PC-3 (cell line): ENCODE results near the gene SLC13A3. TPM values are rescaled to one million over a fixed set of nuclear protein-coding genes. Genes with fewer than 3 reads are reported as not detected.

Experiments used
- ATAC-seq: fragments of 200-7000 bp; cut with Tn5 transposase; 2 replicates; pipeline ENCODE4 v1.9.1; 2020; ENCODE audit warnings: mild to moderate bottlenecking, moderate library complexity
- BruUV-seq: library from RNA; stranded (reverse); fragments of 400-500 nt; replicated peaks from 2 replicates; lab custom pipeline; 2021; lab: Mats Ljungman, UMichigan
- CTCF ChIA-PET: fragments of 300-600 bp; sonication (Branson Sonifier 250); formaldehyde crosslinking; loops from one replicate; lab custom pipeline; 2022; ENCODE audit warnings: antibody characterized with exemption; lab: Charles Lee
- POLR2A ChIA-PET: fragments of 300-600 bp; sonication (Branson Sonifier 250); formaldehyde crosslinking; loops from one replicate; lab custom pipeline; 2022; ENCODE audit warnings: antibody characterized with exemption; ENCODE audit not compliant: unreplicated experiment; lab: Charles Lee
- DNase-seq: peaks from one replicate; pipeline ENCODE4 v3.0.0-alpha.2; 2015
- H2AFZ ChIP-seq: fragments of 300-600 bp; sonication (generic); 2 replicates; pipeline ENCODE4 v1.6.0; 2016; ENCODE audit warnings: antibody characterized with exemption, low read length
- H3F3A ChIP-seq: fragments of 300-600 bp; sonication (generic); one replicate; pipeline ENCODE4 v1.6.0; 2017; ENCODE audit warnings: antibody characterized with exemption, low read length, control low read depth, mild to moderate bottlenecking; ENCODE audit not compliant: unreplicated experiment
- H3K27ac ChIP-seq: fragments of 300-600 bp; sonication (generic); 2 replicates; pipeline ENCODE4 v1.5.1; 2016; ENCODE audit warnings: mild to moderate bottlenecking, low read length
- H3K27me3 ChIP-seq: fragments of 300-600 bp; sonication (generic); 2 replicates; pipeline ENCODE4 v1.6.1; 2016; ENCODE audit warnings: low read length, mixed read lengths
- H3K36me3 ChIP-seq: fragments of 300-600 bp; sonication (generic); 2 replicates; pipeline ENCODE4 v1.6.1; 2016; ENCODE audit warnings: low read depth, mixed run types, low read length, mixed read lengths
- H3K4me1 ChIP-seq: fragments of 300-600 bp; sonication (generic); 2 replicates; pipeline ENCODE4 v1.5.1; 2016; ENCODE audit warnings: low read length; ENCODE audit not compliant: insufficient read depth
- H3K4me2 ChIP-seq: fragments of 300-600 bp; sonication (generic); 2 replicates; pipeline ENCODE4 v1.6.0; 2016; ENCODE audit warnings: low read length
- H3K4me3 ChIP-seq: fragments of 300-600 bp; sonication (generic); 2 replicates; pipeline ENCODE4 v1.5.1; 2016; ENCODE audit warnings: mild to moderate bottlenecking, low read length, mixed read lengths
- H3K79me2 ChIP-seq: fragments of 300-600 bp; sonication (generic); 2 replicates; pipeline ENCODE4 v1.6.1; 2017; ENCODE audit warnings: low read length, mixed read lengths
- H3K9ac ChIP-seq: fragments of 300-600 bp; sonication (generic); 2 replicates; pipeline ENCODE4 v1.6.0; 2016; ENCODE audit warnings: mild to moderate bottlenecking, low read length
- H3K9me2 ChIP-seq: fragments of 300-600 bp; sonication (generic); replicated peaks from 2 replicates; pipeline ENCODE4 v1.6.1; 2016; ENCODE audit warnings: mixed run types, low read length, mixed read lengths
- H3K9me3 ChIP-seq: fragments of 300-600 bp; sonication (generic); 2 replicates; pipeline ENCODE4 v1.6.1; 2016; ENCODE audit warnings: low read length, mixed read lengths
- H4K20me1 ChIP-seq: fragments of 300-600 bp; sonication (generic); 2 replicates; pipeline ENCODE4 v1.6.1; 2016; ENCODE audit warnings: low read length, mixed read lengths
- EZH2 ChIP-seq: fragments of 300-600 bp; sonication (generic); IDR thresholded peaks from one replicate; pipeline ENCODE4 v1.6.1; 2017; ENCODE audit warnings: antibody characterized with exemption, mild to moderate bottlenecking, low read length; ENCODE audit not compliant: unreplicated experiment
- EZH2phosphoT487 ChIP-seq: fragments of 300-600 bp; sonication (generic); IDR thresholded peaks from 2 replicates; pipeline ENCODE4 v1.6.1; 2018; ENCODE audit warnings: mild to moderate bottlenecking, antibody characterized with exemption, low read length, borderline replicate concordance
- intact Hi-C: fragments of 100-400 bp; cut with micrococcal nuclease; formaldehyde crosslinking; loops from 2 replicates; pipeline ENCODE4 v1.9.0; 2023
- total RNA-seq: library from RNA; depleted of rRNA; stranded (reverse); fragments of >200 nt; gene quantifications from 2 replicates; pipeline ENCODE4 v1.2.3, GENCODE V29; 2014
- TF ChIP-seq, protein P1 (sequence below): fragments of 300-600 bp; sonication (generic); conservative IDR thresholded peaks from 2 replicates; pipeline ENCODE4 v1.5.1; 2017; ENCODE audit warnings: antibody characterized with exemption, low read depth, mild to moderate bottlenecking, low read length

The SLC13A3 gene
- total RNA-seq, 1 experiment from 2014 or later = not detected

DNA sequence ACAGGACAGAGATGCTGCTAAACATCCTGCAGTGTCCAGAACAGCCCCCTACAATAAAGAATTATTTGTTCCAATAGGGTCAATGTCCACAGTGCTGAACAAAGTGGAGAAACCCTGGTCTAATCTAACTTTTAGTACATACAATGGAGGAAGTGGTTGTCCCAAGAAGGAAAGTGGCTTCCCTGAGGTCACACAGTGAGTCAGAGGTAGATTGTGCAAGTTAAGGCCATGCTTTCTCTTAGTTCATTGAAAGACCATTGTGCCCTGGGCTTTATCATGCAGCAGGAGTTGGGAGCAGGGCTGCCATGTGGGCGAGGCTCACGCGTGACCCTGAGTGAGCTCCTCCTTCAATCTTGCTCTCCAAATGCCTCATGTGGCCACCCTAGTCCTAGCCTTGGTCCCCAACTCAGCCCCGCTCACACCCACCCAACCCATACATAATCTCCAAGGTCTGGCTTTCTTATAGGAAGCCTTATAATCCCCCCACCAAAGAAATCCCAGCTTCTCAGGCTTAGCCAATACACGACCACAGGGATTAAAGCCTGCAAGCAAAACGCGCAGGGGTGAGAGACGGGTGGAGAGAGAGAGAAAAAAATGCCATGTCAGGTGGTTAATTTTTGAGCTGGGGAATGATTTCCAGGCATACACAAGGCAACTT, 19.9 kb downstream of the SLC13A3 start:
- Histone ChIP-seq H3K4me2 (no peak overlapping the region), H3K4me3 (no peak overlapping the region), H3K9me3 (no peaks in the 10 kb centered on the region), H3F3A (no peaks in the 10 kb centered on the region), H3K79me2 (no peaks in the 10 kb centered on the region), H3K9ac (no peak overlapping the region), H3K36me3 (no peaks in the 10 kb centered on the region), H3K4me1 (no peaks in the 10 kb centered on the region), H2AFZ (no peak overlapping the region), H4K20me1 (no peaks in the 10 kb centered on the region), H3K9me2 (no peaks in the 10 kb centered on the region), H3K27me3 (peaks cover 3% of the 10 kb centered on the region; the same call in 1 of the 2 replicates), H3K27ac (no peak overlapping the region)
- ATAC-seq (no peak), DNase-seq (peak; percentile 53)
- TF ChIP-seq EZH2 = no peak
- TF ChIP-seq EZH2phosphoT487 = no peak
- TF ChIP-seq, protein P1, sequence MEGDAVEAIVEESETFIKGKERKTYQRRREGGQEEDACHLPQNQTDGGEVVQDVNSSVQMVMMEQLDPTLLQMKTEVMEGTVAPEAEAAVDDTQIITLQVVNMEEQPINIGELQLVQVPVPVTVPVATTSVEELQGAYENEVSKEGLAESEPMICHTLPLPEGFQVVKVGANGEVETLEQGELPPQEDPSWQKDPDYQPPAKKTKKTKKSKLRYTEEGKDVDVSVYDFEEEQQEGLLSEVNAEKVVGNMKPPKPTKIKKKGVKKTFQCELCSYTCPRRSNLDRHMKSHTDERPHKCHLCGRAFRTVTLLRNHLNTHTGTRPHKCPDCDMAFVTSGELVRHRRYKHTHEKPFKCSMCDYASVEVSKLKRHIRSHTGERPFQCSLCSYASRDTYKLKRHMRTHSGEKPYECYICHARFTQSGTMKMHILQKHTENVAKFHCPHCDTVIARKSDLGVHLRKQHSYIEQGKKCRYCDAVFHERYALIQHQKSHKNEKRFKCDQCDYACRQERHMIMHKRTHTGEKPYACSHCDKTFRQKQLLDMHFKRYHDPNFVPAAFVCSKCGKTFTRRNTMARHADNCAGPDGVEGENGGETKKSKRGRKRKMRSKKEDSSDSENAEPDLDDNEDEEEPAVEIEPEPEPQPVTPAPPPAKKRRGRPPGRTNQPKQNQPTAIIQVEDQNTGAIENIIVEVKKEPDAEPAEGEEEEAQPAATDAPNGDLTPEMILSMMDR = no peak
- no TSS peak for BruUV-seq
- intact Hi-C loops = no loop called here
- ChIA-PET POLR2A (no interaction called here), CTCF (no interaction called here)

DNA sequence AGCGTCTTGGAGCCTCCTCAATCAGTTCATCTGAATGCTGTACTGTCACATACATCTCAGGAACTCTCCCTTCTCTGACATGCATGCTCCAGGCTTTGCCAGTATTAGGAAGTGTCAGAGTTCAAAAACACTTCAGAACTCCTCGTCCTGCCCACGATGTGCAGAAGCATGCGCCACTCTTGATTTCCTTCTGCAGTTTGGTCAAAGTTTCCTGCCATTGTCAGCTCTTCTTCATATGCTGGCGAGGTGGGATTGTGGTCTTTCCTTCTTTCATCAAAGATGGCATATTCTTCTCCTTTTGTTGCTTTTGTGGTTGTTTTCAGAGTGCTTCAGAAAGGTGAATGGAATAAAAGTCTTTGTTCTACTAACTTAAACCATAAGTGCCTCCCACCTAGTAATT, 21.0 kb downstream of the SLC13A3 start:
- Histone ChIP-seq H3K9ac (no peak overlapping the region), H3K4me2 (no peak overlapping the region), H3K27me3 (peaks cover 9% of the 10 kb centered on the region), H3F3A (no peaks in the 10 kb centered on the region), H4K20me1 (no peaks in the 10 kb centered on the region), H2AFZ (no peak overlapping the region), H3K27ac (no peak overlapping the region), H3K9me2 (no peaks in the 10 kb centered on the region), H3K79me2 (no peaks in the 10 kb centered on the region), H3K4me3 (no peak overlapping the region), H3K9me3 (no peaks in the 10 kb centered on the region), H3K4me1 (no peaks in the 10 kb centered on the region), H3K36me3 (no peaks in the 10 kb centered on the region)
- intact Hi-C loops = no loop called here
- BruUV-seq = no TSS peak
- ChIA-PET CTCF (no interaction called here), POLR2A (no interaction called here)
- no peak for ATAC-seq
- TF ChIP-seq EZH2phosphoT487 (no peak), EZH2 (no peak)
- TF ChIP-seq, protein P1 = no peak
- no peak for DNase-seq

DNA sequence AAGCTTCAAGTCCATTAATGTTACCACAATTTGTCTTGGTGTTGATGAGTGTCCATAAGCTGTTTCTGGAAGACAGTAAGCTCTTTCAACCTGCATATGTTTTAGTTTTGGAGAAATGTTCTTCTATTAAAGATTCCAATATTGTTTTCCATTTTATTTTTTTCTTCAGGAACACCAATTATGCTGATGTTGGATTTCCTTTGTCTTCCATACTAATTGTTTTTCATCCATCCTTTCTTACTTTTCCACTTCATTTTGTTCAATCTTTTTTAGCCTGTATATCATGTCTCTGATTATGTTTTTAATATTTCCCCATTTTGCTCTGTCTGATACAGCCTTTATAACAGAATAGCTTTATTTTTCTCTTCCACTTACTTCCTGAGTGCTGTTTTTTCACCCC, 21.9 kb downstream of the SLC13A3 start:
- Histone ChIP-seq H2AFZ (no peak overlapping the region), H3K79me2 (no peaks in the 10 kb centered on the region), H3K4me1 (no peaks in the 10 kb centered on the region), H3K4me2 (no peak overlapping the region), H3K27me3 (peaks cover 14% of the 10 kb centered on the region), H3K9me3 (no peaks in the 10 kb centered on the region), H3K4me3 (no peak overlapping the region), H3K36me3 (no peaks in the 10 kb centered on the region), H4K20me1 (no peaks in the 10 kb centered on the region), H3K9me2 (no peaks in the 10 kb centered on the region), H3K9ac (no peak overlapping the region), H3K27ac (no peak overlapping the region), H3F3A (no peaks in the 10 kb centered on the region)
- TF ChIP-seq, protein P1 = no peak
- TF ChIP-seq EZH2 = no peak
- no peak for TF ChIP-seq EZH2phosphoT487
- no TSS peak for BruUV-seq
- POLR2A ChIA-PET = no interaction called here
- DNase-seq (no peak), ATAC-seq (no peak)
- CTCF ChIA-PET = no interaction called here
- intact Hi-C loops = no loop called here
